Gastroesophageal sphincter (tissue), 4 donors: ENCODE measurements around the gene ANKRD66. TPM values are rescaled to one million over a fixed set of nuclear protein-coding genes. Genes with fewer than 3 reads are reported as not detected.
"Not testable (repeated sequence)": the region's sequence is repeated elsewhere in the genome, so short reads cannot be mapped to it uniquely, and the experiment has no call there.

Experiments
- ATAC-seq: fragments of 150-250 bp; one replicate; pipeline ENCODE4 v1.9.1; 2016; ENCODE audit warnings: mild to moderate bottlenecking, moderate library complexity
- H3K27ac ChIP-seq, 4 donors: fragments of 200-600 bp; sonication (generic) in 3 of 4; 1 replicate in 3 of 4; 2 replicates in 1 of 4; pipeline ENCODE4 v1.5.1; 2016 to 2019
- H3K27me3 ChIP-seq: fragments of 200-600 bp; sonication (generic); one replicate; pipeline ENCODE4 v1.5.1; 2019
- H3K36me3 ChIP-seq, 2 donors: fragments of 200-600 bp; sonication (generic); one replicate each; pipeline ENCODE4 v1.5.1; 2019; ENCODE audit warnings: control low read depth in 1 of 2
- H3K4me1 ChIP-seq, 3 donors: fragments of 200-600 bp; sonication (generic); 1 replicate in 2 of 3; 2 replicates in 1 of 3; pipeline ENCODE4 v1.5.1; 2016 to 2019; ENCODE audit warnings: control low read depth in 2 of 3
- H3K4me3 ChIP-seq, 2 donors: fragments of 200-600 bp; sonication (generic); one replicate each; pipeline ENCODE4 v1.5.1; 2019; ENCODE audit warnings: mild to moderate bottlenecking in 1 of 2, moderate library complexity in 1 of 2
- H3K9me3 ChIP-seq, 3 donors: fragments of 200-600 bp; sonication (generic); one replicate each; pipeline ENCODE4 v1.5.1; 2017 to 2019; ENCODE audit warnings: control low read depth in 2 of 3
- CTCF ChIP-seq, 4 experiments: fragments of 200-600 bp in 2 of 4; fragments of 450-650 bp in 2 of 4; sonication (generic) in 1 of 4; IDR thresholded peaks; one replicate each; pipeline ENCODE4 v1.5.1; 2017 to 2019; ENCODE audit warnings: antibody characterized with exemption in 4 of 4, mild to moderate bottlenecking in 2 of 4, moderate library complexity in 2 of 4
- EP300 ChIP-seq: sonication (generic); formaldehyde crosslinking; IDR thresholded peaks from one replicate; pipeline ENCODE4 v1.6.1; 2017; ENCODE audit warnings: antibody characterized with exemption, mild to moderate bottlenecking
- POLR2A ChIP-seq, 2 donors: fragments of 450-650 bp; IDR thresholded peaks; one replicate each; pipeline ENCODE4 v1.6.1; 2017; ENCODE audit warnings: antibody characterized with exemption in 2 of 2, mild to moderate bottlenecking in 2 of 2, moderate library complexity in 1 of 2
- POLR2AphosphoS5 ChIP-seq: sonication (generic); formaldehyde crosslinking; IDR thresholded peaks from one replicate; pipeline ENCODE4 v1.6.1; 2017; ENCODE audit warnings: antibody characterized with exemption
- WGBS, 2 donors: methylation state at CpG; one replicate each; pipeline ENCODE4 v1.1.5; 2018; ENCODE audit warnings: low coverage in 1 of 2; 5-methylcytosine and 5-hydroxymethylcytosine counted together
- total RNA-seq, 4 donors: library from RNA; depleted of rRNA; stranded (reverse); fragments of >200 nt; gene quantifications; one replicate each; pipeline ENCODE4 v1.1.0, GENCODE V29; 2016

The ANKRD66 gene
- total RNA-seq, 4 donors from 2014 or later, result 0.15 TPM; not detected in 3

GRCh38 chr6:46741910-46742309 lies 4.8 kb upstream of the ANKRD66 start:
- H3K36me3 ChIP-seq, result no peaks in the 10 kb centered on the region
- H3K9me3 ChIP-seq, result no peaks in the 10 kb centered on the region
- no peak for ATAC-seq
- no peak overlapping the region for H3K27ac ChIP-seq
- peaks cover 8% of the 10 kb centered on the region for H3K27me3 ChIP-seq
- H3K4me1 ChIP-seq, result no peaks in the 10 kb centered on the region
- WGBS, 2 donors, result 92 to 96% methylated on average over 4 of the region's 4 CpGs
- H3K4me3 ChIP-seq, result no peak overlapping the region
- no peak for TF ChIP-seq POLR2AphosphoS5
- TF ChIP-seq CTCF (IDR thresholded peaks at IDR 0.05), result no peak
- no peak for TF ChIP-seq POLR2A (IDR thresholded peaks at IDR 0.05)
- no peak for TF ChIP-seq EP300

GRCh38 chr6:46743425-46744158 lies 3.1 kb upstream of the ANKRD66 start:
- Histone ChIP-seq H3K36me3 (no peaks in the 10 kb centered on the region), H3K9me3 (no peaks in the 10 kb centered on the region), H3K27ac (no peak overlapping the region), H3K27me3 (peaks cover 4% of the 10 kb centered on the region), H3K4me1 (no peaks in the 10 kb centered on the region), H3K4me3 (no peak overlapping the region)
- TF ChIP-seq CTCF (IDR thresholded peaks at IDR 0.05) (no peak), POLR2A (IDR thresholded peaks at IDR 0.05) (no peak), POLR2AphosphoS5 (no peak), EP300 (no peak)
- no peak for ATAC-seq
- 85 to 90% methylated on average over 1 of the region's 1 CpG for WGBS, 2 donors

- ATAC-seq, H3K4me3 ChIP-seq, H3K36me3 ChIP-seq, H3K9me3 ChIP-seq, H3K4me1 ChIP-seq, H3K27ac ChIP-seq, H3K27me3 ChIP-seq: not testable (repeated sequence)
- WGBS, 2 donors, result 83 to 93% methylated on average over 3 of the region's 3 CpGs
Observed at GRCh38 chr6:46744159-46744725, 2.5 kb upstream of the ANKRD66 start.

- H3K27me3 ChIP-seq, result no peaks in the 10 kb centered on the region
- no peak overlapping the region for H3K27ac ChIP-seq
- no peaks in the 10 kb centered on the region for H3K36me3 ChIP-seq
- H3K4me3 ChIP-seq, result no peak overlapping the region
- H3K9me3 ChIP-seq, result no peaks in the 10 kb centered on the region
- H3K4me1 ChIP-seq, result no peaks in the 10 kb centered on the region
- no peak for ATAC-seq
- TF ChIP-seq POLR2AphosphoS5, result no peak
- no peak for TF ChIP-seq EP300
- WGBS, 2 donors, result 63 to 83% methylated on average over 1 to 2 of the region's 2 CpGs
Observed at GRCh38 chr6:46745973-46746372, 760 bp upstream of the ANKRD66 start.

- TF ChIP-seq CTCF (IDR thresholded peaks at IDR 0.05), result no peak
- no peak for TF ChIP-seq POLR2A (IDR thresholded peaks at IDR 0.05)
- no peak for TF ChIP-seq POLR2AphosphoS5
- TF ChIP-seq EP300, result no peak
- 89 to 100% methylated on average over 3 of the region's 5 CpGs for WGBS, 2 donors
- Histone ChIP-seq H3K27ac (no peak overlapping the region), H3K27me3 (no peaks in the 10 kb centered on the region), H3K4me3 (no peak overlapping the region), H3K4me1 (no peaks in the 10 kb centered on the region), H3K9me3 (no peaks in the 10 kb centered on the region), H3K36me3 (no peaks in the 10 kb centered on the region)
- ATAC-seq, result no peak
Observed at GRCh38 chr6:46748940-46749503, 2.3 kb downstream of the ANKRD66 start.

- Histone ChIP-seq H3K4me1 (no peaks in the 10 kb centered on the region), H3K27ac (no peak overlapping the region), H3K4me3 (no peak overlapping the region), H3K9me3 (no peaks in the 10 kb centered on the region), H3K27me3 (no peaks in the 10 kb centered on the region), H3K36me3 (no peaks in the 10 kb centered on the region)
- TF ChIP-seq POLR2AphosphoS5, result no peak
- TF ChIP-seq CTCF (IDR thresholded peaks at IDR 0.05), result no peak
- TF ChIP-seq EP300, result no peak
- no peak for TF ChIP-seq POLR2A (IDR thresholded peaks at IDR 0.05)
- 65 to 75% methylated on average over 4 to 5 of the region's 5 CpGs for WGBS, 2 donors
- no peak for ATAC-seq
Observed at GRCh38 chr6:46749731-46750130, 3.0 kb downstream of the ANKRD66 start.
